DND-41 (cell line): ENCODE measurements around the gene TRIOBP.

ENCODE experiments used
- ATAC-seq: fragments of 200-7000 bp; cut with Tn5 transposase; 3 replicates; pipeline ENCODE4 v1.9.1; 2021; ENCODE audit warnings: low read depth; ENCODE audit not compliant: insufficient read depth
- DNase-seq: peaks from one replicate; pipeline ENCODE4 v3.0.0-alpha.2; 2020
- H2AFZ ChIP-seq: 2 replicates; pipeline ENCODE4 v1.6.0; 2012; ENCODE audit warnings: low read depth, low read length
- H3K27ac ChIP-seq: 2 replicates; pipeline ENCODE4 v1.5.1; 2012; ENCODE audit warnings: low read length, inconsistent platforms
- H3K27me3 ChIP-seq: fragments of 200-600 bp; sonication (generic); 2 replicates; pipeline ENCODE4 v1.6.0; 2012; ENCODE audit warnings: low read length, mild to moderate bottlenecking, inconsistent platforms; ENCODE audit not compliant: insufficient read depth, poor library complexity
- H3K36me3 ChIP-seq: 2 replicates; pipeline ENCODE4 v1.5.1; 2012; ENCODE audit warnings: low read length, inconsistent platforms; ENCODE audit not compliant: insufficient read depth
- H3K4me1 ChIP-seq: 2 replicates; pipeline ENCODE4 v1.5.1; 2012; ENCODE audit warnings: mild to moderate bottlenecking, low read length; ENCODE audit not compliant: insufficient read depth
- H3K4me2 ChIP-seq: 2 replicates; pipeline ENCODE4 v1.6.0; 2012; ENCODE audit warnings: mild to moderate bottlenecking, moderate library complexity, low read length, inconsistent platforms; ENCODE audit not compliant: insufficient read depth
- H3K4me3 ChIP-seq, 2 experiments: fragments of 200-600 bp in 1 of 2; shearing (Covaris generic) in 1 of 2; 2 replicates each; pipeline ENCODE4 v1.5.1; 2012 to 2016; ENCODE audit warnings: inconsistent platforms in 2 of 2, low read length in 2 of 2, mild to moderate bottlenecking in 2 of 2, low read depth in 1 of 2, moderate library complexity in 1 of 2
- H3K79me2 ChIP-seq: 2 replicates; pipeline ENCODE4 v1.6.0; 2012; ENCODE audit warnings: low read length, inconsistent platforms; ENCODE audit not compliant: insufficient read depth
- H3K9ac ChIP-seq: 2 replicates; pipeline ENCODE4 v1.6.0; 2012; ENCODE audit warnings: low read depth, mild to moderate bottlenecking, inconsistent platforms, low read length, moderate library complexity
- H3K9me3 ChIP-seq: 2 replicates; pipeline ENCODE4 v1.5.1; 2012; ENCODE audit warnings: low read length, moderate library complexity, mild to moderate bottlenecking, inconsistent platforms; ENCODE audit not compliant: insufficient read depth, severe bottlenecking
- H4K20me1 ChIP-seq: 2 replicates; pipeline ENCODE4 v1.6.0; 2012; ENCODE audit warnings: low read length; ENCODE audit not compliant: insufficient read depth
- EZH2 ChIP-seq: IDR thresholded peaks from 3 replicates; pipeline ENCODE4 v1.6.1; 2012; ENCODE audit warnings: borderline replicate concordance, low read depth, mild to moderate bottlenecking, moderate library complexity, low read length, inconsistent platforms; ENCODE audit not compliant: severe bottlenecking
- TF ChIP-seq, protein P1 (sequence below): IDR thresholded peaks from 2 replicates; pipeline ENCODE4 v1.5.1; 2012; ENCODE audit warnings: borderline replicate concordance, low read length, moderate library complexity, mild to moderate bottlenecking; ENCODE audit not compliant: poor library complexity, severe bottlenecking; ENCODE audit errors: extremely low read depth

The TRIOBP gene

GRCh38 chr22:37675930-37676735 is 20.7 kb upstream of the TRIOBP start:
- DNase-seq (no peak), ATAC-seq (no peak)
- H3K27me3 ChIP-seq: no peaks in the 10 kb centered on the region
- H3K36me3 ChIP-seq: no peaks in the 10 kb centered on the region
- H3K9me3 ChIP-seq: no peaks in the 10 kb centered on the region
- H3K79me2 ChIP-seq: no peaks in the 10 kb centered on the region
- H3K27ac ChIP-seq: peak overlapping the region; percentile 76
- H4K20me1 ChIP-seq: no peaks in the 10 kb centered on the region
- H3K9ac ChIP-seq: peak overlapping the region; percentile 46
- TF ChIP-seq EZH2: no peak
- H3K4me3 ChIP-seq: peak overlapping the region in 1 of 2 experiments; percentile 62; a peak in 1 of 4 replicates
- H3K4me1 ChIP-seq: peaks cover 41% of the 10 kb centered on the region
- peak overlapping the region; percentile 88 for H3K4me2 ChIP-seq
- H2AFZ ChIP-seq: no peak overlapping the region

DNA sequence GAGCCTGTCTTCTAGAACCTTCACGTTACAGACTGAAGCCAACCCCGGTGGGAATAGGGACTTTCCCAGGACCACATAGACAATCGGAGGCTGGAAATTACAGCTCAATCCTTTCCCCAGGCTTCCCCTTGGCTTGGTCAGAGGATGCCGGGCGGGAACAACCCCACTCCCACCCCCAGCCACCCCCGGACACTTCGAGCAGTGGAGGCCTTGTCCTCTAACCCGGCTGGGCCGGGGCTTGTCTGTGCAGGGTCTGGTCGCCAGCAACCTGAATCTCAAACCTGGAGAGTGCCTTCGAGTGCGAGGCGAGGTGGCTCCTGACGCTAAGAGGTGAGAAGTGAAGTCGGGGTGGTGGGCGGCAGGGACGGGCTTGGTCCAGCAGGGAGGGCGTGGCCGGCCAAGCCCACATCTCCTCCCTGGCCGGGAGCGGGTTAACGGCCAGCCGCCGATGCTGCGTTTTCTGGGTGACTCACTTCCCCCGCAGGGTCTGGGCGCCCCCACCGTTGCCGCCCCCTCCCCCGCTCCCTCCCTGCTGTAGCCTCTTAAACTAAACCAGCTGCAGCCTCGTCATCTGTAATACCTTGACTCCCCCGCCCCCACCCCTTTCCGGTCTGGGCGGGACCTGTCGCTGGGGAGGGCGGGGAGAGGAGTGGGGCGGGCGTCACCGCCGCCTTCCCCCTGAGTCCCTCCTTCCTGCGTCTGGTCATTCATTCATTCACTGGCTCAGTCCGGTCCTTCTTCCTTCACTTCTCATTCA is 19.9 kb upstream of the TRIOBP start:
- Histone ChIP-seq H3K4me3 (peak overlapping the region; percentile 20 to 62; a peak in 3 of 4 replicates), H3K27me3 (no peaks in the 10 kb centered on the region), H3K79me2 (no peaks in the 10 kb centered on the region), H3K9me3 (no peaks in the 10 kb centered on the region), H2AFZ (peak overlapping the region; percentile 90), H3K4me1 (peaks cover 39% of the 10 kb centered on the region), H4K20me1 (no peaks in the 10 kb centered on the region), H3K36me3 (no peaks in the 10 kb centered on the region), H3K27ac (peak overlapping the region; percentile 88), H3K4me2 (peak overlapping the region; percentile 88), H3K9ac (peak overlapping the region; percentile 46)
- DNase-seq (peak; percentile 95), ATAC-seq (peak; percentile 87)
- TF ChIP-seq, protein P1, sequence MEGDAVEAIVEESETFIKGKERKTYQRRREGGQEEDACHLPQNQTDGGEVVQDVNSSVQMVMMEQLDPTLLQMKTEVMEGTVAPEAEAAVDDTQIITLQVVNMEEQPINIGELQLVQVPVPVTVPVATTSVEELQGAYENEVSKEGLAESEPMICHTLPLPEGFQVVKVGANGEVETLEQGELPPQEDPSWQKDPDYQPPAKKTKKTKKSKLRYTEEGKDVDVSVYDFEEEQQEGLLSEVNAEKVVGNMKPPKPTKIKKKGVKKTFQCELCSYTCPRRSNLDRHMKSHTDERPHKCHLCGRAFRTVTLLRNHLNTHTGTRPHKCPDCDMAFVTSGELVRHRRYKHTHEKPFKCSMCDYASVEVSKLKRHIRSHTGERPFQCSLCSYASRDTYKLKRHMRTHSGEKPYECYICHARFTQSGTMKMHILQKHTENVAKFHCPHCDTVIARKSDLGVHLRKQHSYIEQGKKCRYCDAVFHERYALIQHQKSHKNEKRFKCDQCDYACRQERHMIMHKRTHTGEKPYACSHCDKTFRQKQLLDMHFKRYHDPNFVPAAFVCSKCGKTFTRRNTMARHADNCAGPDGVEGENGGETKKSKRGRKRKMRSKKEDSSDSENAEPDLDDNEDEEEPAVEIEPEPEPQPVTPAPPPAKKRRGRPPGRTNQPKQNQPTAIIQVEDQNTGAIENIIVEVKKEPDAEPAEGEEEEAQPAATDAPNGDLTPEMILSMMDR: no peak
- no peak for TF ChIP-seq EZH2

DNA sequence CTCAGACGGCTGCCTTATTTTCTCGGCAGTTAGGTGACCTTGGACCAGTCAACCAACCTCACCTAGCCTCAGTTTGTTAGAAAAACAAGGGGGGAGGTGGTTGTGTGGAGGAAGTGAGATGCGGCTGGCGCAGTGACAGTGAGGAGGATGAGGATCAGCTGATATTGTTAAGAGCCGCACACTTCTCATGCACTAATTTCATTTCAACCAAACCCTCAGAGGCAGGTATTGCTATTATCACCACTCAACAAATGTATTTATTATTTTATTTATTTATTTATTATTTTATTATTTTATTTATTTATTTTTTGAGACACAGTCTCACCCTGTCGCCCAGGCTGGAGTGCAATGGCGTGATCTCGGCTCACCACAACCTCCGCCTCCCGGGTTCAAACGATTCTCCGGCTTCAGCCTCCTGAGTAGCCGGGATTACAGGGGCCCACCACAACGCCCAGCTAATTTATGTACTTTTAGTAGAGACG is 19.3 kb upstream of the TRIOBP start:
- Histone ChIP-seq H3K9ac (peak overlapping the region; percentile 46), H4K20me1 (no peaks in the 10 kb centered on the region), H3K4me2 (peak overlapping the region; percentile 88), H3K4me1 (peaks cover 33% of the 10 kb centered on the region), H3K36me3 (no peaks in the 10 kb centered on the region), H3K79me2 (no peaks in the 10 kb centered on the region), H3K4me3 (peak overlapping the region; percentile 20 to 62; a peak in 3 of 4 replicates), H3K27ac (peak overlapping the region; percentile 88), H2AFZ (peak overlapping the region; percentile 90), H3K27me3 (no peaks in the 10 kb centered on the region), H3K9me3 (no peaks in the 10 kb centered on the region)
- ATAC-seq: peak; percentile 70
- TF ChIP-seq EZH2: no peak
- TF ChIP-seq, protein P1: no peak
- DNase-seq: peak; percentile 27
